NCI-H128 (cell line): ENCODE data around the gene INO80C.

Experiments used
- DNase-seq: peaks from one replicate; lab custom pipeline; 2025; ENCODE audit not compliant: unreplicated experiment; lab: John Stamatoyannopoulos, UW

INO80C gene

DNA sequence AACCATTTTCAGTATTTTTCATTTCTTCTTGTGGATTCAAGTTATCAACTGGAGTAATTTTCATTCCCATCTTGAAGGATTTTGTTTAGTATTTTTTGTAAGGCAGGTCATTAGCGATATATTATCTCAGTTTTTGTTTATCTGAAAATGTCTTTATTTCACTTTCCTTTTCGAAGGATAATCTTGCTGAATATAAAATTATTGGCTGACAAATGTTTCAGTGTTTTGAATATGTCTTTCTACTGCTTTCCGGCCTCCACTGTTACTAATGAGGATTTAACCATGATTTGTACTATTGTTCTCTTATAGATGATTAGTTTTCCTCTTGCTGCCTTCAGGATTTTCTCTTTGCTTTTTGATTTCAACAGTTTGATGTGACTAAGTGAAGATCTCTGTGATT lies 62.4 kb downstream of the INO80C start:
- DNase-seq, result no peak

DNA sequence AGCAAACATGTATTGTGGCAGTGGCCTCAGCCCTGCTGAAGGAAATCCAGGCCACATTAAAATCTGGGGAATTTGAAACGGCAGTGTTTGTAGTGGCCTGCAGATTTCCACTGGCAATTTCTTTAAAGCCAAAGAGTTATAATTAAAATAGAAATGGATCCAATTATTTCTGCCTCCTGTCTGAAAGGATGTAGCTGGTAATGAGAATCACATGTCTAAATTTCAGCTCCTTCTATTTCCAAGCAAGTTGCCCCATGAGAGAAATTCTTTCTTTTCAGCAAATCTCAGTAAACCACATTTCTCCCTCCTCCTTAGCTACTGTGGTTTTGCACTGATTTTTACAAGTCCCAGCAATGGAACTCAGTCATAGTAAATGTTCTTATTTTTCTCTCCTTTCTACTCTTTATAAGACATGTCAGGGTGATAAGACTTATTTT lies 65.2 kb downstream of the INO80C start:
- DNase-seq, result no peak

DNA sequence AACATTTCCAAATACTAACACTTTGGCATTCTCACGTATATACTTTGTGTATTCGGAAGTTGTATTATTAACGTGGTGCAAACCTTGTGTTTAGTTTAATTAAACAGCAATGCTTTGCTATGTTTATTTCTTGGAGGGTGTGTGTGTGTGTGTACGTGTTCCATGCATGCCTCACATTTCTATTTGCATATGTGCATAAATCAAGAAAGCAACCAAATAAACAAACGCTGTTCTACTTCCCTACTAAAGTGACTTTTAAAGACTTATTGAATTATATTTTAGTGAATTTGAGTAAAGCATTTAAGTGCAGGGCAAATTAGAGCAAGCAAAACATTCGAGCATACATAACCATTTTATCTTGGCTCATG lies 66.4 kb downstream of the INO80C start:
- no peak for DNase-seq

DNA sequence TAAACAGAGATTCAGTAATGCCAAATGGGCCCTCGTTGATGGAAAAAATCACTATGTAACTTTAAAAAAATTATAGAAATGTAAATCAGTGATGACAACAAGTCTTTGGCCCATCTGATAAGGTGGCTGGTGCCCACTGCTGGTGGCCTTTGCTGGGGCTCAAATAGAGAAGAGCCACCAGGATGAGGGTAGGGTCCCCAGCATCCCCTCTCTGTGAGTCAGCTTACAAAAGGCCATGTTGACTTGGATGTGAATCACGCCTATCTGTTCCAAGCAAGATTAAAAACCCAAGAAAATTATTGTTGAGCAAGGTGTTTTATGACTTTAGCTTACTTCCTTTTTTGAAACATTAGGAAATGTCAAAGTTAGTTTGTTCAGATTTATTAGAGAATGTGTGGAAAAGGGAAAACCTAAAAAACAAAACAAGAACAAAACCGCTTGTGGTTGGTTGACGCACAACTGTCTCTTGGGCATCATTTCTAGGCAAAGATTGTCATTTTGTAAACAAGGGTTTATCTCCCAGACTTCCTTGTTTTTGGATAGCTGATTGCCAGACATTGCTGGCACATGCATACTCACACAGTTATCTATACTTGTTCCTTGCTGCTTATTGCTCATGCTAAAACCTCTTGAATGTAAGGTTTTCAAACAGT lies 66.9 kb downstream of the INO80C start:
- no peak for DNase-seq

DNA sequence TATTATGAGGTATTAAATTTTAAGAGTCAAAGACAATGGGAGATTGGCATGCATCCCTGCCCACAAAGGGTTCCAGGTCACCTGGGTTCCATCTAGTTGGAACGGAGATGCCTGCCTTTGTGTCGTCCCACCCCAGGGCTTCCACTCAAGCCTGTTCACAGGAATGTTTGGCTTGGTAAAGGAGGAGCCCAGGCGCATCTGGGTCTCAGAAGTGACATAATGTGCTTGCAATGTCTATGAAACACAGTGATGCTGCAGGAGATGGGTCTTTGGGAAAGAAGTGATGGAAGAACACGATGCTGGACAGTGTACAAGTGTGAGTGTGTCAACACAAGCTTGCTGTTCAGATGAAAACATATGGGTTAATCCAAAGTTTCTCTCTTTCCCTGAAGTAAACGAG lies 71.0 kb downstream of the INO80C start:
- no peak for DNase-seq

DNA sequence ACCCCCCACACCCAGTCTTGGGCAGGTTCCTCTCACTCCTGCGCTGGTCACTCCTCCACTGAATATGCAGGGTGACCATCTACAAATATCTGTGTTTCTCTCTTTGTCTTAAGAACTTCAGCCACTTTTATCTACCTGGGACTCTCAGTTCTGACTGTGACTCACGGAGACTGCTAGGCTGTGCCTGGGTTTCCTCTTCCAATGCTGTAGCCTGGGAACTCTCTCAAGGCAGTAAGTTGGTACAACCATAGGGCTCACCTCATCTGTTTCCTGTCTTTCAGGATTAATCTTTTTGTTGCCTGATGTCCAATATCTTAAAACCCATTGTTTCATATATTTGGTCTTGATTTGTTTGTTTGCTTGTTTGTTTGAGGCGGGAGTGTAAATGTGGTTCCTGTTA lies 73.4 kb downstream of the INO80C start:
- no peak for DNase-seq

DNA sequence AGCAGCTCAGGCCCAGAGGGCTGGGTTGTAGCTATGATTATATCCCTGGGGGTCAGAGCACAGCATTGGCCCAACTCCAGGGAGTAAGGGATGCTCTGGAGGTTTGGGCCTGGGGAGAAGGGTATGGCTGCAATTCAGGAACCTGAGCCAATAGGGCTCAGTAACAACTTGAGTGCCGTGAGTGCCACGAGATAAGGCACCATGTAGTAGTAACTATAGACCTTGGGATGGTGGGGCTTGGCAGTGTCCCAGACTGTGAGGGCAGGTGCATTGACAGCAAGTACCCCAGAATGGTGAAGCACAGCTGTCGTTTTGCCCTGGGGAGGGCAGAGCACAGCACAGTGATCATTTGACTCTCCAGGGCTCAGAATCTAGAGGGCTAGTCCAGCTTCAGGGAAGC lies 75.5 kb downstream of the INO80C start:
- no peak for DNase-seq

DNA sequence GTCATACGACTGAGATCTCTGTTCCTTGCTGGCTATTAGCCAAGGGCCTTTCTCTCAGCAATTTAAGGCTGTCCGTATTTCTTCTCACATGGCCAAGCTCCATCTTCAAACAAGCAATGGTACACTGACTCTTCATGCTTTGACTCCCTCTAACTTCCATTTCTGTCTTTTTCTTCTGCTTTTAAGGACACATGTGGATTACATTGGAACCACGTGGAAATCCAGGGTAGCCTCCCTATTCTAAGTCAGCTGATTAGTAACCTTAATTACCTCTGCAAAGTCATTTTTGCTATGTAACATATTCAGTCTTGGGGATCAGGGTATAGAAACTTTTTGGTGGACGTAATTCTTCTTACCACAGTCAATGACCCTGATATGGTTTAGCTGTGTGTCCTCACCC lies 79.2 kb downstream of the INO80C start:
- no peak for DNase-seq
